Progenitor cell of endocrine pancreas (in vitro differentiated cells): ENCODE results near the gene SIPA1. TPM values are rescaled to one million over a fixed set of nuclear protein-coding genes. Genes with fewer than 3 reads are reported as not detected.
A peak's percentile ranks its signal among the peaks of the same experiment; 100 is the strongest.

Experiments used
- DNase-seq: peaks from one replicate; pipeline ENCODE4 v3.0.0; 2021; ENCODE audit warnings: low spot score; ENCODE audit not compliant: unreplicated experiment
- H3K27ac Mint-ChIP-seq: 2 replicates; pipeline ENCODE4 v1.8.0; 2021; ENCODE audit warnings: mild to moderate bottlenecking, moderate library complexity, mixed read lengths
- H3K27me3 Mint-ChIP-seq: 2 replicates; pipeline ENCODE4 v1.8.0; 2021; ENCODE audit warnings: mixed read lengths
- H3K36me3 Mint-ChIP-seq: 2 replicates; pipeline ENCODE4 v1.8.0; 2022; ENCODE audit warnings: mixed read lengths; ENCODE audit not compliant: insufficient read depth
- H3K4me1 Mint-ChIP-seq: 2 replicates; pipeline ENCODE4 v1.8.0; 2021; ENCODE audit warnings: low read depth, mixed read lengths
- H3K4me3 Mint-ChIP-seq: 2 replicates; pipeline ENCODE4 v1.8.0; 2021; ENCODE audit warnings: low read depth, mild to moderate bottlenecking, moderate library complexity, mixed read lengths
- H3K9me3 Mint-ChIP-seq: 2 replicates; pipeline ENCODE4 v1.8.0; 2021; ENCODE audit warnings: low read depth, mixed read lengths
- total RNA-seq: library from RNA; stranded (reverse); gene quantifications from 2 replicates; pipeline ENCODE4 v1.2.1, GENCODE V29; 2021
- TF ChIP-seq, protein P1 (sequence below): fragments of 200-600 bp; sonication (generic); IDR thresholded peaks from one replicate; pipeline ENCODE4 v1.5.0; 2021; ENCODE audit warnings: antibody characterized with exemption, mild to moderate bottlenecking; ENCODE audit not compliant: unreplicated experiment

The SIPA1 gene
- total RNA-seq, 1 donor from 2014 or later, result 19.5 TPM

DNA sequence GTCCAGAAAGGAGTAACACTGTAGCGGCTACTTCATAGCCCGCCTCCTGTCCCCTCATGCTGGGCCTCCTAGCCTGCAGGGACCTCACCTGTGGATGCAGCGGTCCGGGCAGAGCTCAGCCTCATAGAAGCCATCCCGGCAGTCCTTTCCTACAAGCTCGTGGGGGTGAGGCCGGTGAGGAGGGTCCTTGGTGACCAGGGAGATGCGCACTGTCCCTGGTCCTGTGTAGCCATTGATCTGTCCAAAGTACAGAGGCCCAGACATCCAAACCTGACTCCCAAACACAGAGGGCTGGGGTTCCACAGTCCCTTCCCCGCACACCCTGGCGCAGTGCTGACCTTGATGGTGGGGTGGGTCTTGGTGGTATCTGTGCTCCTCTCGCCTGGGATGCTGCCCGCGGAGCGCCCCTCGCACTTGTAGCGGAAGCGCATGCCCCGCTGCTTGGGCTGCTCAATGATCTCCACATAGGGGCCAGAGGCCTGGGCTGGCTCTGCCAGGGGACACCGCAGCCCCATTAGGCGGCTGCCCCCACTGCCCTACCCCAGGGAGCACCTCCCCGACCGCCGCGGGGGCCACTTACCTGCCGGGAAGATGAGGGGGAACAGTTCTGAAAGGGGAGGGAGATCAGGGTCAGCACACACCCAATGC is 23.8 kb downstream of the SIPA1 start:
- no peaks in the 10 kb centered on the region for H3K9me3 Mint-ChIP-seq
- no peak for DNase-seq

DNA sequence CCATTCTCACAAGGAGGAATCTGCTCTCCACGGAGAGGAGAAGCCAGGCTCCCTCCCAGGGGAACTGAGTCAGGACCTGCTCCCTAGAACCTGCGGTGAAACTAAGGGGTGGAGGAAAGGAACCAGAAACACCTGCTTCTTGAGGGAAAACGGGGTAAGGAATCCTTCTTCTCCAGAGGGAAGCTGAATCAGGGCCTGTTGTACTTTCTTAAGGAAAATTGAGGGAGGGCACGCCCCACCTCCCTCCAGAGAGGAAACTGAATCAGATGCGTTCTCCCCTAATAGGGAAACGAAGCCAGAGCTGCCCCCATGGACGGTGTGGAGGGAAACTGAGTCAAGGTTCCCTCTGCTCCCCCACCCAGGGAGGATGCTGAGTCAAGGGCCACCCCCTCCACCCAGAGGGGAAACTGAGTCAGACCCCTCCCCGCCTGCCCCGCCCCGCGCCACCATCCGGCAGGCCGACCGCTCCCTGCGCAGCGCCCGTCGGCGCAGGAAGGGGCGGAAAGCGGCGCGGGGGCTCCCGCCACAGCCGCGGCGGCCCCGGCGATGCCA is 24.4 kb downstream of the SIPA1 start:
- H3K36me3 Mint-ChIP-seq, result peaks cover 10% of the 10 kb centered on the region
- no peak for DNase-seq
- peak overlapping the region; percentile 83 for H3K4me3 Mint-ChIP-seq

More for the DNA sequence above, 23.8 kb downstream of the SIPA1 start:
- peak overlapping the region; percentile 88 for H3K27ac Mint-ChIP-seq
- peaks cover 12% of the 10 kb centered on the region for H3K36me3 Mint-ChIP-seq
- peak overlapping the region; percentile 83 for H3K4me3 Mint-ChIP-seq
- TF ChIP-seq, protein P1, sequence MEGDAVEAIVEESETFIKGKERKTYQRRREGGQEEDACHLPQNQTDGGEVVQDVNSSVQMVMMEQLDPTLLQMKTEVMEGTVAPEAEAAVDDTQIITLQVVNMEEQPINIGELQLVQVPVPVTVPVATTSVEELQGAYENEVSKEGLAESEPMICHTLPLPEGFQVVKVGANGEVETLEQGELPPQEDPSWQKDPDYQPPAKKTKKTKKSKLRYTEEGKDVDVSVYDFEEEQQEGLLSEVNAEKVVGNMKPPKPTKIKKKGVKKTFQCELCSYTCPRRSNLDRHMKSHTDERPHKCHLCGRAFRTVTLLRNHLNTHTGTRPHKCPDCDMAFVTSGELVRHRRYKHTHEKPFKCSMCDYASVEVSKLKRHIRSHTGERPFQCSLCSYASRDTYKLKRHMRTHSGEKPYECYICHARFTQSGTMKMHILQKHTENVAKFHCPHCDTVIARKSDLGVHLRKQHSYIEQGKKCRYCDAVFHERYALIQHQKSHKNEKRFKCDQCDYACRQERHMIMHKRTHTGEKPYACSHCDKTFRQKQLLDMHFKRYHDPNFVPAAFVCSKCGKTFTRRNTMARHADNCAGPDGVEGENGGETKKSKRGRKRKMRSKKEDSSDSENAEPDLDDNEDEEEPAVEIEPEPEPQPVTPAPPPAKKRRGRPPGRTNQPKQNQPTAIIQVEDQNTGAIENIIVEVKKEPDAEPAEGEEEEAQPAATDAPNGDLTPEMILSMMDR, result no peak
- H3K27me3 Mint-ChIP-seq, result no peaks in the 10 kb centered on the region
- peaks cover 7% of the 10 kb centered on the region for H3K4me1 Mint-ChIP-seq

DNA sequence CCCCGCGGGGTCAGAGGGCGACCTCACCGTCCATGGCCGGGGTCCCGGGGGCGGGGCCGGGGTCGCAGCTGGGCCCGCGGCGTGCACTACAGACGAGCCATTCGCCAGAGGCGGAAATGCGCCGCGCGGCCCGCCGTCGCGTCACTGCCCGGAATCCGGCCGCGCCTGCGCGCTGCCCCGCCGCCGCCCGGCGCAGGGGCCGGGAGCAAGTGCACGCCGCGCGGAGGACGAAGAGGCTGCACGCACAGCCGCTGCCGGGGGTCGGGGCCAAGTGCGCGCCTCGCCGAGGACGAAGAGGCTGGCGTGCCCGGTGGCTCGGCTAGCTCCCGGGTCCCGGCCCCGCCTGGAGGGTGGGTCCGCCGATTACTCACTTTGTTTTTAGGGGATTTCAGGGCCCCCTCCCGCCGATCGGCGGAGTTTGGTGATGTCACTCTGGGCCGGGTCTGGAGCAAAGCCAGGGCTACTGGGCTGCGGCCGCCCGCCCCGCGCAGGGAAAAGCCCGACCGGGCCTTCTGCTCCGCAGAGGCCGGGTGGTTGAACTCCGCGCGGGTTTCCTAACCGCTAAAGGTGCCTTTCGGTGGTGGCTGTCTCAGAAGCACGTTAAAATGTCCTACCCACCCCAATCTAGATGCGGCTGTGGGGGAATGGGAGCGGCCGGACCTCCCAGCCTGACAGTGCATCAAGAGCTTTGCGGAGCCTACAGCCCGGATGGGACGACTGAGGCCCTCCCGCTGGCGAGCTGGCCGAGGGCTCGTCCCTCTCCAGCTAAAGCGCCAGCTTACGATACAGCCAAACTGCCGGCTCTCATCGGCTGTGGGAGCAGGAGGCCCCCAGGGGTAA is 25.1 kb downstream of the SIPA1 start, which contains the start of gene RELA:
TSS of gene RELA (minus strand) at position 118 of the 840 bp plus-strand sequence. CDS start at position 34, 84 bp downstream.
- peak; percentile 81 for DNase-seq
- Mint-ChIP-seq H3K4me1 (peaks cover 7% of the 10 kb centered on the region), H3K27me3 (no peaks in the 10 kb centered on the region), H3K36me3 (peaks cover 8% of the 10 kb centered on the region), H3K27ac (peak within 1 kb of the TSS; percentile 97), H3K4me3 (peak within 1 kb of the TSS; percentile 83), H3K9me3 (no peaks in the 10 kb centered on the region)
- TF ChIP-seq, protein P1, result no peak

More for the DNA sequence above, 24.4 kb downstream of the SIPA1 start:
- Mint-ChIP-seq H3K4me1 (peaks cover 7% of the 10 kb centered on the region), H3K27ac (peak overlapping the region; percentile 88), H3K27me3 (no peaks in the 10 kb centered on the region), H3K9me3 (no peaks in the 10 kb centered on the region)
- TF ChIP-seq, protein P1, result no peak

DNA sequence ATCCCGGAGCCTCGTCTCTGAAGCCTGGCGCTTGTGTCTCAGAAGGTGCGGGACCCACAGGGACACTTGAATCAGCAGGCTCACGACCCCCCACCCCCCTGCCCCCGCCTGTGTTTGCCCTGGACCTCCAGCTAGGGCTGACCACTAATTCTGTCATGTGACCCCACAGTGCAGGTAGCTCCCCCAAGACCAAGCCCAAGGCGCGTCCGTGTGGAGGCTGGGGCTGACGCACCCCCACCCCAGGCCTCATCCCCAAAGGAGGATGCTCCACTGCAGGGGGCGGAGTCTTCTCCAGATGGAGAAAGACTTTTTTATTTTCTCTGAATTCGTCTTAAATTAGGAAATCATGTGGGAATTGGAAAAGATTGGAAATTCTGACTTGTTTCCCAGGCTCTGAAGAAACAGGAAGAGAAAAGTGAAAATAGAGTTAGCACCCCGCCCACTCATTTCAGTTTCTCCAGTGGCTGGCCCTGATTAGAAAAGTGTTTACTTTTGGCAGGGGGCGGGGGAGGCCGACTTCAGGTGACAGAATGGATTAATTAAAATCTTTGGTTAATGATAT is 25.8 kb downstream of the SIPA1 start:
- H3K9me3 Mint-ChIP-seq, result no peaks in the 10 kb centered on the region
- no peaks in the 10 kb centered on the region for H3K27me3 Mint-ChIP-seq
- DNase-seq, result no peak
- peaks cover 8% of the 10 kb centered on the region for H3K36me3 Mint-ChIP-seq
- TF ChIP-seq, protein P1, result no peak
- peak overlapping the region; percentile 81 for H3K4me3 Mint-ChIP-seq
- peak overlapping the region; percentile 97 for H3K27ac Mint-ChIP-seq
- H3K4me1 Mint-ChIP-seq, result peaks cover 7% of the 10 kb centered on the region

DNA sequence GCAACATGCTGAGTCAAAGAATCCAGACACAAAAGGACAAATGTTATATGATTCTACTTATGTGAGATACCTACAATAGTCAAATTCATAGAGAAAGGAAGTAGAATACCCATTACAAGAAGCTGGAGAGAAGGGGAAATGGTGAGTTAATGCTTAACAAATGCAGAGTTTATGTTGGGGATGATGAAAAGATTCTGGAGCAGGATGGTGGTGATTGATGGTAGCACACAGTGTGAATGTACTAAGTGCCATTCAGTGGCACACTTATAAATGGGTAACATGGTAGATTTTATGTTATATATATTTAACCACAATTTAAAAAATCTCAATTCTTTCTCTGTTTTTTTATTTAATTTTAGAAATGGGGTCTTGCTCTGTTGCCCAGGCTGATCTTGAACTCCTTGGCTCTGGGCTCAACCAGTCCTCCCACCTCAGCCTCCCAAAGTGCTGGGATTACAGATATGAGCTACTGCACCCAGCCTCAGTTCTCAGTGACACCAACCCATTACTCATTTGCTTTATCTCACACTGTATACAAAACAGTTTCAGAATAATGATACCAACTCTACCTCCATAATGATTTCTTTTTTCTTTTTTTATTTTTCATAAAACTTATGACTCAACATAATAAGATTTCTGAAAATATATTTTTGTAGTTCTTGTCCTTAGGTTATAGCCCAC is 34.4 kb downstream of the SIPA1 start:
- TF ChIP-seq, protein P1, result no peak
- Mint-ChIP-seq H3K27me3 (no peaks in the 10 kb centered on the region), H3K9me3 (no peaks in the 10 kb centered on the region), H3K36me3 (no peaks in the 10 kb centered on the region), H3K4me1 (no peaks in the 10 kb centered on the region), H3K4me3 (no peak overlapping the region), H3K27ac (no peak overlapping the region)
- DNase-seq, result no peak
